GM18526 (cell line): ENCODE measurements around the gene PAN3.

Experiments
- POLR2A ChIP-seq: IDR thresholded peaks from 3 replicates; pipeline ENCODE4 v1.6.1; 2011; ENCODE audit not compliant: insufficient read length; ENCODE audit errors: extremely low read depth

The PAN3 gene

DNA sequence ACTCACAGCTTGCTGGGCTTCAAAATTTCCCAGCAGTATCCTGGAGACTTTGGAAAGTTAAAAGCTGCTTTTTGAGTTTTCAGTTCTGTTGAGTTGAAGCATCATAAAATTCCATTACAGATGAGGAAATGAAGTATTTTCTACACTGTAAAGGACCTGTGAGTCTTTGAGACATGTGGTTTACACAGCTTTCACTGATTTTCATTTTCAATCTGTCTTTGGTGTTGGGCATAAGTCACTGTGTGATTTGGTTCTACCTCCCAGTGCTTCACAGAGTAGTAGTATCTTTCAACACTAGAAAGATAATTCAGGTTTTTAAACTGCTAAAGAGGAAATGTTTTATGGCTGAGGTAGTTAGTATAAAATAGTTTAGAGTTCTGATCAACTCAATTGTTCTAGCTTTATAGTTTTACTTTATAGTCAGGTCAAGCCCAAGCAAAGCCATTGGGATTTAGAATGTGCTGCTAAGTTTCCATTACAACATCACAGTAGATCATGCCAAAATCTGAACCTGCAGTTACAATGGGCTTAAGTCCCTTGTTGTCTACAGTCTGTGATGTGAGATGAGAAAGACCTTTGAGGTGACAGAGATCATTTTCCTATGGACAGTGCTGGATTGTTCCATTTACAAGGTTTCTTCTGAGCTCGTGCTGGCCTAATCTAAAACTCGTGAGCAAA lies 195.0 kb downstream of the PAN3 start:
- TF ChIP-seq POLR2A: no peak

DNA sequence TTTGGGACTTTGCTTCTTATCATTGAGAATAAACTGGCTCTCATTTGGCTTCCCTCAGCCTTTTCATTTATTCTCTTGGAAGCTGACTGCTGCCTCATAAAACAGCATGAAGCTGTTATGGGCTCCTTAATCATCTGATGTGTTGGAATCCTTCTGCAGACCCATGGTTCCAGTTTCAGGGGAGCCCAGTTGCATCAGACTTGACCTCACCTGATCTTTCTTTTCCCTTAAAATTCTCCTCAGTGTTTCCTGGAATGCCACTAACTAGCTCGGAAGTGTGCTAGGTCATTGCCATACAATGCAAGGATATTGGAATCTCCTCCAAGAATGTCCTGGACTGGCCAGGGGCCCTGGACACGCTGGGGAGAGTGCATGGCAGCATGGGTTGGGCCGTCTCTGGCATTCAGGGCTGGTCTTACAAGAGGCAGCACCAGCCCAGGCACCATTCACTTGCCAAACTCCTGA lies 197.9 kb downstream of the PAN3 start:
- TF ChIP-seq POLR2A: no peak

DNA sequence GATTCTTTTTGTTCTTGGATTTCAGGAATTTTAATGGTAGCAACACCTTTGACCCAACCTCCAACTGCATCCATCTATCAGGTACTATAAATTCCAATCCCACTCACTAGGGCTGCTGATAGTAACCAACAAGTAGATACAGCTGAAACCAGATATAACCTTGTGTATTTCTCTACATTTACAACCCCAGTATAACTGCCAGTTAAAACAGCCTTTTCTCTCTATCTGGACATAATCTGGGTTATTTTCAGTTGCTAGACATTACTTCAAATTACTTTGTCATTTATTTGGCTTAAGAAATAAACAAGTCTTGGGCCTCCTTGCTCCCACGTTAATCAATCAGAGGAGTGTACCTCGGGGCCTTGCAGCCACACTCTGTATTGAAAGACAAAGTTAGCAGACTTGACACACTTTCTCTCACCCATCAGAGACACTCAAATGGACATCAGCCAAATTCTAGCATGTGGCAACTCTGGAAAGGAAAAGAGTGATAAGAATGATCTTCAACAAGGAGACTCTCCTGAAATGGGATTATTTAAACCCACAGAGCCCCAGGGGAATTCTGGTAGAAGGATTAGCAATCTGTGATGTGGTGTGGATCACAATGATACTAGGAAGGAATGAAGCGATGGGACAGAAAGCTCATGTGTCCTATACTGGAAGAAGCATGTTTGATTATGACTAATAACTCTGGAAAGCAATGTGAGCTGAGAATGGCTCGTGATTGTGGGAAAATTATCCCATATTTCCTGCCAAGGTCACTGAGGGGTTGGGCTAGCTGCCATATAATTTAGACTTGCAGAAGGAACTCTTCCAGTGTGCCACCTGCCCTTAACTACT lies 199.0 kb downstream of the PAN3 start:
- TF ChIP-seq POLR2A: no peak

DNA sequence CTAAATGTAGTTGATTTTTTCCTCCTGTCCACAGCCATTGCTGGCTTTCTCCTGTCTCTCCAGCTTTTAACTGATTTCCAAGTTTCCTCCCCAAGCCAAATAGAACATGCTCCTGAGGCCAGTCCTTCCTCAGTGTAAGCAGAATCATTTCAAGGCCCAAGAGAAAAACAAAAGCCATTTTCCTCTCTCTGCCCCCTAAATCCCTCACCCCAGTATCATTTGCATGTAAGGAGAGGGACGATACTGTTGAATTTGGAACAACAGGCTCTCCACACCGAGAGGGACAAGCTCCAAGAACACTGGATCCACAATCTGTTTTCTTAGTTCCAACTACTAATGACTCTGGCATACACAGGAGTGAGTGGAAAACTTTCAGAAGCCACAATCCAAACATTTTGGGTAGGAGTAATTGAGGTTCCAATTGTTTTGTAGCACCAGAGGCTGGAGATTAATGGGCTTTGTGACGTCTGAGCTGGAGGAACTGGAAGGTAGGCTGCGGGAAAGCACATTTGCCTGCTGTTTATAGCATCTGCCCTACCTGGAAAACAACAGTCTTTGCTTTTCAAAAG lies 199.7 kb downstream of the PAN3 start:
- no peak for TF ChIP-seq POLR2A

DNA sequence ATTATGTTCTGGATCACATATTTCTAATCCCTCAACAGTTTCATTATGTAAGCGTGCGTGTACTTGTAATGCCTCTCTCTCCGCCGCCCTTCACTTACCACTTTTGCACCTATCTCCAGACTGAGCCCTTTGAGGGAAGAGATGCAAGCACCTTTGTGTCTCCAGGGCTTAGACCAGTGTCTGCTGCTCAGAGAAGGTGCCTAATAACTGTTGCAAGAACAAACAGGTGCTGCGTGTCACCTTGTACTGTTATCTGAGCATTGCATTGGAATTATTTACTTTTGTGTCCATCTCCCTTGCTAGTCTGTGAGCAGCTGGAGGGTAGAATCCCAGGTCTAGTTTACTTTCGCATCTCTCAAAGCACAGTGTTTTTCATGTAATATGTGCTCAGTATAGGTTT lies 200.4 kb downstream of the PAN3 start:
- TF ChIP-seq POLR2A: no peak

DNA sequence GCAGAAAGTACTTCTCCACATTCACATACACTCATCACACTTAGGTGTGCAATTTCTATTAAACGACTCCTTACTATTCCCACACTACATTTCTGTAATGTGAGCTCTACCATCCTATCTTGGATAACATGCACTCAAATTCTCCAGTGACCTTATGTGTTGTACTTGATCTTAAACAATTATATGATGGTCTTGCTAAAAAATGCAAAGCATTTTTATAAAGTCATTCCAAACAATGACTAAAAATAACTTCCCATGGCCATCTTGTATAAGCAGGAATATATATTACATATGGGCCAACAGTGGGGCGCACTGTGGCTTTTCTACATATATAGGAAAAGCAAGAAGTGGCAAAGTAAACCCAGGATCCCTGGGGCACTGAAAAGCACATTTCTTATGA lies 201.1 kb downstream of the PAN3 start:
- TF ChIP-seq POLR2A: no peak

DNA sequence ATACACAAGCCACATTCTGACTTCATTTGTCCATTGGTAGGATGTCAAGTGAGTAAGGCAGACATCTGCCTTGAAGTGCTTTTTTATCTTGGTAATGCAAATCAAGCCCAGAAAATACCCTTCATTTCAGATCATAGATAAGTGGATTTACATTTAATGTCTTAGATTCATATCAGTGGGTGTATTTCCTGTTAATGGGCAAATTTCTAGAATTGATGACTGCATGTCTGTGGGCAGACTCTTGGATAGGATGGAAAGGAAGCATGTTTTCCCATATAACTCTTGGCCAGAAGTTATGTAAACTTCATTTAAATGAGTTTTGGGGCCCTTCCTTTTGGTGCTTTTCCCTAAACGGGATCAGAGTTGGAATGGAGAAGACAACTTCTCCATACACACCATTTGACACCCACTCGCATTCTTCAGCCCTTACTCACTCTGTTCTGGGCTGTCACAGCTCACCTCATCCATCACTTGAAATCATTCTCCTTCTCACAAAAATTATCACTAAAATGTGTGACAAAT lies 202.0 kb downstream of the PAN3 start:
- no peak for TF ChIP-seq POLR2A

DNA sequence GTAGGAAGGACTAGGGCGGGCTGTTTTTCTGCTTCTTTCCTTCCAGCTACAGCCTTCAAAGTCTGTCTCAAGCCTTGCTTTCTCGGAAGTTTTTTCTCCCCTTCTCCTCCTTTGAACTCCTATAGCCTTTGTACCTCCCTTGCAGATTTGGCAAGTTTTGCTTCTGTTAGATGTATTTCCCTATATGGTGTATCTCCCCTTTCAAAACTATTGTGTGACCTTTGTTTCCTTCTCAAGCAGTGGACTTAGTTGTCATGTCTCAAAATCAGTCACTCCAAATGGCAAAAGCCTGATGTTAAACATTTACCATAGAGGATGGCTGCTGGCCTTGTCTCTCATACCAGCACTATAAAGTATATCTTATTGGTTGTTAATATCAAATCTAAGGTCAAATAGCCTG lies 203.9 kb downstream of the PAN3 start:
- no peak for TF ChIP-seq POLR2A

DNA sequence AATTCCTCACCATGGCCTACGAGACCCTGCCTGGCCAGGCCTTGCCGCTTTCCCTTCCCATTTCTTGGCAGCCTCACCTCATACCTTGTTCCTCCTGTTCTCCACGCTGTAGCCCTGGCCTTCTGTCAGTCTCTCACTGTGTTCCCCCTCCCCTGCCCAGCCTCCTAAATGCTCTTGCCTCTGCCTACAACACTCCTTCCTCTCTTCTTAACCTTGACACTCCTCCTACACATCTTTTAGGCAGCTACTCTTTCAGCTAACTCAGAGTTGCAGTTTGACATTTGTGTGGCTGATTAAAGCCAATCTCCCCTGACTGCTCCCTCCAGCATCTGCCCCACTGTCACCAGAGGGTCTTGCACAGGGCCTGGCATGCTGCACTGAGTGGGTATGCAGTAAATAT lies 205.8 kb downstream of the PAN3 start:
- TF ChIP-seq POLR2A: no peak
